ENCODE results near the gene C14orf180.

DNA sequence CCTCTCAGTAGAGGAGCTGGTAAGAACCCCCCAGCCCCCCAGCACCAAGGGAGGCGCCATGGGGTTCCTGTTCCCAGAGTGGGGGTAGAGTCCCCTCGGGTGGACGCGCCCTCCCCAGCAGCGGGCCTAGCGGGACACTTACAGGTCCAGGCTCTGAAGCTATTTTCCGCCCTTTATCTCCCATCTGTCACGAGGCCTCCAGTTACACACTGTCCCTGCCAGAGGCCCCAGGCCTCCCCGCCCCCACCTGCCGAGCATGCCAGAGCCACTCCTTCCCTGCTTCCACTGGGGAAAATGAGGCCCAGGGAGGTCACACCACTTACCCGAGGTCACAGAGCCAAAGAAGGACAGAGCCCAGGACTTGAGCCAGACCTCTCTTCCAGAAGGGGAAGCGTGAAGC lies 3.1 kb downstream of the C14orf180 start:
- TF ChIP-seq POLR2AphosphoS5 (IDR thresholded peaks at IDR 0.05; ENCODE audit: low read depth, low read length) (no peak), REST (IDR thresholded peaks at IDR 0.05; ENCODE audit: insufficient read depth in 1 of 2, low read depth in 2 of 2, low read length in 2 of 2) (no peak), TAF1 (IDR thresholded peaks at IDR 0.05; ENCODE audit: borderline replicate concordance, insufficient read depth, low read length) (no peak), SIN3A (IDR thresholded peaks at IDR 0.05; ENCODE audit: borderline replicate concordance, insufficient read depth, low read length) (no peak), FOXP2 (optimal IDR thresholded peaks at IDR 0.05; ENCODE audit: borderline replicate concordance, extremely low read depth, extremely low read length, insufficient read depth) (no peak)
